Stimulated activated naive CD8-positive, alpha-beta T cell treated with anti-CD3 and anti-CD28 coated beads, Interleukin-15, amount 100 ng/mL, for 72 hours (primary cell): ENCODE results near the gene EFNA5.

Experiments used
- ATAC-seq: fragments of 150-1000 bp; cut with Tn5 transposase; 2 replicates; pipeline ENCODE4 v1.10.0; 2021; ENCODE audit warnings: mild to moderate bottlenecking, moderate library complexity
- DNase-seq, 2 donors: peaks; one replicate each; pipeline ENCODE4 v3.0.0; 2021 to 2022
- H3K27ac Mint-ChIP-seq, 2 donors: one replicate each; pipeline ENCODE4 v1.8.0; 2022; ENCODE audit warnings: mild to moderate bottlenecking in 2 of 2, mixed read lengths in 2 of 2, moderate library complexity in 2 of 2
- H3K27me3 Mint-ChIP-seq: one replicate; pipeline ENCODE4 v1.8.0; 2022; ENCODE audit warnings: mixed read lengths
- H3K4me1 Mint-ChIP-seq: one replicate; pipeline ENCODE4 v1.8.0; 2022; ENCODE audit warnings: mild to moderate bottlenecking, mixed read lengths
- H3K4me3 Mint-ChIP-seq, 2 donors: one replicate each; pipeline ENCODE4 v1.8.0; 2022; ENCODE audit warnings: mild to moderate bottlenecking in 2 of 2, mixed read lengths in 2 of 2, moderate library complexity in 1 of 2
- H3K9me3 Mint-ChIP-seq, 2 donors: one replicate each; pipeline ENCODE4 v1.8.0; 2022; ENCODE audit warnings: mixed read lengths in 2 of 2

Gene EFNA5

DNA sequence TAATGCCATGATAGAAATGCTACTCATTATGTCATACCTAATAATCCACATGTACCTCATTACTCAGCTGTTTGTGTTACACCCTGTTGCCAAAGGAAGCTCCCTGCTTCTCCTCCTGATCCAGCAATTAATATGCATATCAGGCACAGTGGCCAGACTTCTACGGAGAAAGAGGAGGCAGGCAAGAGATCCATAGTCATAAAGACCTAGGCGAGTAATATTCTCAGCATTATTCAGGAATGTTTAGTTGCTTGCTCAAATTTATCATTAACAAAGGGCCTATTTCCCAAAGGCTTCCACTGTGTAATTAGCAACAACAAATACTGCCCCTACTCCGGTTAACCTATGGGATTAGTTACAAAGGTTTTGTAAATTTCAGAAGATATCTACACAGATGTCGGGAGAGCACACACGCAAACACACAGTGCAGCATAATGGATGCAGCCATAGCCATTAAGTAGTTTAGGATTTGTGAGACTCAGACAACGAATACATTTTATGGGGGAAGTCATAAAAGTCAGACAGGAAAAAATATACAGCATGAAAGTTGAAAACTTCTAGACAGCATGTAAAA, 192.6 kb downstream of the EFNA5 start:
- H3K4me1 Mint-ChIP-seq: no peaks in the 10 kb centered on the region

DNA sequence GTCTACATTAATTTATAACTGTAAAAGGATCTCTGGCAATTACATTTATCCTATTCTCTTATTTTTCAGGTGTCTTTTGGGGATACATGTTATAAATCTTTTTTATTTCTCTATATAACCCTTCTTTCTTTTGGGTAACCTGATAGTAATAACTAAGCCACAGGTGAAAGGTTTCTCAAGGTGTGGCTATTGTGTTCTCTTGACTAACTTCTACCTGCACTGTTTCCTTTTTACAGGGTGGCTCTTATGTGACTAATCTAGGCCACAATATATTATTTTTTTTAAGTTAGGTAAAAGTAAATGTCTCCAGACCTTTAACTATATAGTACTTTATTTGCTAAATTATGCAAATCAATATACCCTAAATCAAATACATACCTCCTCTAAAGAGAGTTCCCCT, 193.2 kb downstream of the EFNA5 start:
- DNase-seq: no peak
- H3K27ac Mint-ChIP-seq: no peak overlapping the region
- H3K27me3 Mint-ChIP-seq: peaks cover 15% of the 10 kb centered on the region
- no peaks in the 10 kb centered on the region for H3K9me3 Mint-ChIP-seq
- no peaks in the 10 kb centered on the region for H3K4me1 Mint-ChIP-seq
- no peak for ATAC-seq
- no peak overlapping the region for H3K4me3 Mint-ChIP-seq

More for the DNA sequence above, 192.6 kb downstream of the EFNA5 start:
- no peak for ATAC-seq
- Mint-ChIP-seq H3K27ac (no peak overlapping the region), H3K27me3 (peaks cover 16% of the 10 kb centered on the region), H3K4me3 (no peak overlapping the region), H3K9me3 (no peaks in the 10 kb centered on the region)
- DNase-seq: no peak

DNA sequence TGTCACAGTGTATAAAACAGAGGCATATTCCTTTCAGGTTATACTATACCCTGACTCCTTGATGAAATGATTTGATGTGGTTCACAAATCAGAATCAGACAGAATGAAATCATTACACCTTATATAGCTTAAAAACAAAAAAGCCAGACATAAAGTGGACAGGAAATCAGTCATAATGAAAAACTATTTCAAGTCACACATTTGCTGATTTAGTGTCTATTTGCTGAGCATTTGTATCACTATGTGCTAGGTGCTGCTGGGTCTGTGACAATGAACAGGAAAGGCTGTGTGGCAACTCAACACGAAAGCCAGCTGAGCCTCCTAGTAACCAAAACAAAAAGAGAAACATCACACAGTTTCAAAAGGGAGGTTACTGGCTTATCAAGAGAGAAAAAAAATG, 194.0 kb downstream of the EFNA5 start:
- ATAC-seq: peak; percentile 87
- no peaks in the 10 kb centered on the region for H3K4me1 Mint-ChIP-seq
- peaks cover 15% of the 10 kb centered on the region for H3K27me3 Mint-ChIP-seq
- DNase-seq: peak in 1 of 2 donors; percentile 24
- H3K9me3 Mint-ChIP-seq: no peaks in the 10 kb centered on the region
- no peak overlapping the region for H3K27ac Mint-ChIP-seq
- no peak overlapping the region for H3K4me3 Mint-ChIP-seq

DNA sequence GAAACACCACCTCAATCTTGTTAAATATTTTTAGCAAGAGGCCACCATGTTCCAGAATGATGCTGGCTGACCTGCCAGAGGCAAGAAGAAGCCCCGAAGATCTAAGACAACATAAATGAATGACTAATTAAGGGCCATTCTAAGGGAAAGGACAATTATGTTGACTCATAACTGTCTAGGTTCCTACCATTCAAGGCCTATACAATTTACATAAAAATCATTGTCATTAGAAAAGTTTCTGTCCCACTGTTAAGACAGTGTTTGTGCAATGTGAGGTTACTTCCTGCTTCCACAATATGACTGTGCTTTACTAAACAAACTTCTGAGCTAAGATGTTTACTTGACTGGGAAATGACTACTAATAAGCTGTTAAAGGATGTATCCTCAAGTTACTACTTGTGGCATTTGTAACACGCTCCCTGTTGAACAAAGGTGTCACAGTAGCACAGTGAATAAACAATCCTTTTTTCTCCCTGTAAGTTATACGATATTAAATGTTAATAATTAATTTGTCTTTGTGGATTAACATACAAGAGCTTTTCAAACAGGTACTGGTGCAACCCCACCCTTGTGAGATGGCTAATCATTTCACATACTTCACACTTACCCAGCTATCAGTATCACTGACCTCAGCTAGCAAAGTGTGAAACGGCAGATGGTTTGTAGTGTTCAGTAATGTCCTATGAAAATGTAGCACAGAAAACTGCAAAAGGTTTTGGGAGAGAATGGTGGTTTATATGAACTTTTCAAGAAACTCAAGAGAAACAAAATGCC, 195.8 kb downstream of the EFNA5 start:
- ATAC-seq (peak; percentile 29), DNase-seq (no peak)
- Mint-ChIP-seq H3K4me3 (no peak overlapping the region), H3K4me1 (no peaks in the 10 kb centered on the region), H3K9me3 (no peaks in the 10 kb centered on the region), H3K27me3 (peaks cover 7% of the 10 kb centered on the region), H3K27ac (no peak overlapping the region)

DNA sequence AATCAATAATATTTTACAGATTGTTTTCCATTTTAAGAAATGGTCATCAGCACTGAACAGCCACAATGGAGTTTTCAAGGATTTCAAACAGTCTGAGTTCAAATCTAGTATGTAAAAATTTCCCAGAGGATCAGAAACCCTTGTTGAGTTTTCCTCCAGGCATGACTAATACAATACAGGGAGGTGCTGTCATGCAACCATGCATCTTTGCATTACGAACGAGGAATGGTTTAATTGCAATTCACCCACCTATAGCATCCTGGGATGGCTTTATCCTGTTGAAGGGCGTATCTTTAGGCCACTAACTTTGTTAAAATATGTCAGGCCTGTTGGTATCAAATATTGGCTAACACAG, 196.4 kb downstream of the EFNA5 start:
- ATAC-seq (no peak), DNase-seq (no peak)
- H3K27ac Mint-ChIP-seq: no peak overlapping the region
- H3K4me1 Mint-ChIP-seq: peaks cover 5% of the 10 kb centered on the region
- peaks cover 7% of the 10 kb centered on the region for H3K27me3 Mint-ChIP-seq
- no peaks in the 10 kb centered on the region for H3K9me3 Mint-ChIP-seq
- no peak overlapping the region for H3K4me3 Mint-ChIP-seq

DNA sequence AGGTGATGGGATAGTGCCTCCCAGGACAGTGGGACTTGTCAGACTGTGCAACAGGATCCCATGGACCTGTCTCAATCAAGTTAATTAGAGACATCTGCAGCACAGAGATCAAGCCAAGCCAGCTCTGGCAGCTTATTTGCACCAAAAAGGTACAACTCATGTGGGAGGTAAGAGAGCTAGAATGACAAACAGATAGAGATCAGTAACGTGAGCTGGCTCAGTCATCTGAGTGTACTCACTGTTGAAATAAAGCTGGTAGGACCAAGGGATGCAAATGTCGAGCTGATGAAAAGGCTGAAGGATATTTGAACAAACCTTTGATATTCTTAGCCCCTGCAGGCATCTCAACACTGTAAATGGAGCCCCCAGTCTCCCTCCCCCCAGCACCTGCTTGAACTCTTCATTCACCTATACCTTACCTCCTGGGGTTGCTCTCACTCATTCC, 198.1 kb downstream of the EFNA5 start:
- H3K9me3 Mint-ChIP-seq: no peaks in the 10 kb centered on the region
- peaks cover 7% of the 10 kb centered on the region for H3K27me3 Mint-ChIP-seq
- no peak for ATAC-seq
- H3K4me1 Mint-ChIP-seq: peaks cover 6% of the 10 kb centered on the region
- no peak overlapping the region for H3K27ac Mint-ChIP-seq
- H3K4me3 Mint-ChIP-seq: no peak overlapping the region
- no peak for DNase-seq

DNA sequence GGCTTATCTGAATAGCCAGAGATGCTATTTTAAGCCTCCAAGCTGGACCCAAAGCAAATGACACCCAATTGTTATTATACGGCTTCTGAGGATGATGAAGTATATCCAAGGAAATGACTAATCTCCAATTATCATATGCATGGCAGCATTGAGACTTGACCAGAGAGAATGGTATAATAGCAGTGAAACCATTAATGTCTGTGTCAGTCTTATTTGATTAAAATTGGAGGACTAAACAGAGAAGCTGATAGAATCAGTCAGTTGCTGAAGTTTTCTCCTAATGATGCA, 200.5 kb downstream of the EFNA5 start:
- Mint-ChIP-seq H3K27ac (no peak overlapping the region), H3K4me1 (peaks cover 6% of the 10 kb centered on the region), H3K4me3 (no peak overlapping the region), H3K9me3 (no peaks in the 10 kb centered on the region), H3K27me3 (peaks cover 7% of the 10 kb centered on the region)
- ATAC-seq (no peak), DNase-seq (no peak)

DNA sequence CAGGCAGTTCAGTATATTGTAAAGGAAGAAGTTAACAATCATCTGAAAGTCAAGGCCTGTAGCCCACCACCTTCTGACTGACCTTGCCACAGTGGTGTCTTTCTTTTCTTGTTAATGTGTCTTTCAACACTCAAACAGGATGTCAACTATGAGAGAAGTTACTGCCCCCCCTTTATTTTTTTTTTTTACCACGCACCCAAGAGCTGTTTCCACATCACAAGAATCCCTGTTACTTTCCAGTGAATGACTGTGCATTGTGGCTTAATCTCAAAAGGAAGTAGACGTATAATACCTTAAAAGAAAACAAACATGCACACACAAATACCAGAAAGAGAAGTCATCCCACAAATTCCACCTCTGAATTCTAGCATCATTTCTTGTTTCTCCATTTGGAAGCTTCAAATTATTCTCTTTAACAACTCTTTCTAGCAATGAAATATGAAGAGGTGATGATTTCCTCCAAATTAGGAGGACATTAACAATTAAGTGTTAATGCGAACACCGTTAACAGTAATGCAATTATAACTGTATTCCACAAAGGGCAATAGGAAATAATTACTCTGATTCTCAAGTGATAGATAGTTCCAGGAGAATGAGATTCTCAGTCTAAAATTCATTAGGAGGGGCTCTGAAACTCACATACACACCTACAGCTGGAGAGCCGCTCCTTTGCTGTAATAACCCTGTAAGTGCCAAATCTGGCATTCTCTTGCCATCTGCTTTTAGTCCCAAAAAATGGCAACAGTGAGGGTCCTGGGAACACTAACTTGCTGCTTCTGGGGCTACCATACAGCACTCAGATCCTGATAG, 201.0 kb downstream of the EFNA5 start:
- DNase-seq (no peak), ATAC-seq (no peak)
- Mint-ChIP-seq H3K4me3 (no peak overlapping the region), H3K9me3 (no peaks in the 10 kb centered on the region), H3K4me1 (peaks cover 11% of the 10 kb centered on the region), H3K27ac (no peak overlapping the region), H3K27me3 (peaks cover 7% of the 10 kb centered on the region)

DNA sequence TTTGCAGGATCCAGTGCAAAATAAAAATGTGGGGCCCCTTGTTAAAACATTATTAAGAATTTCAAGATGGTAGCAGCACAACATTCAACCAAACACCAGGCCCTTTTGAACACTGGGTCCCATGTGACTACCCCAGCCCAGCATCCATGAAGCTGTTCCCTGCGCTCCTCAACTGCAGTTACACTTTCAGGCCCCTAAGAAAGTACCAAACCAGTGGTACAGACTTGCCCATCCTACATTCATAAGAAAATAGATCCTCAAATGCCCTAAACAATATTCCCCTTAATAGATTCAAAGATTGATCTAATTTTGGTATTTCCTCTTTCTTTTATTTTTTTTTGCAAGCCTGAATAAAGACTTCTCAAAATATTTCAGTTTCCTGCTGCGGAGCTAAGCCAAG, 201.7 kb downstream of the EFNA5 start:
- ATAC-seq: no peak
- Mint-ChIP-seq H3K27me3 (peaks cover 7% of the 10 kb centered on the region), H3K27ac (no peak overlapping the region), H3K4me1 (peaks cover 16% of the 10 kb centered on the region), H3K4me3 (no peak overlapping the region), H3K9me3 (no peaks in the 10 kb centered on the region)
- DNase-seq: no peak

DNA sequence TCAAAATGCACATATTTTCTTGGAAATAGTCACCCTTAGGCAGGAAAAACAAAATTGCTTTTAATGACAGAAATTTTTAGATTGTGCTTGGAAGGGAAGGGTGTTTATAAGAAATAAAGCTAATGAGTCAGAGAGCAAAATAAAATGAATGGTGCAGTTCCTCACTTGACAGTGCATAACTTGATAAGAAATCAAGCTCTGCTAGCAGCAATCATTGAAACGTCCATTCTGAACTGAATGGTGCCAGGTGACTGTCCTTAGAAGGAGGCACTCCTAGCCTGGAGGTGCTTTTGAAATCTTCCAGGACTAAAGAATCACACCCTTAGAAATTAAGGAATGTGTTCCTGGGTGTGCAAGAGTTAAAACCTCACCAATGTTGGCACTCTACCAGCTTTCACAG, 202.5 kb downstream of the EFNA5 start:
- peaks cover 16% of the 10 kb centered on the region for H3K4me1 Mint-ChIP-seq
- DNase-seq (no peak), ATAC-seq (no peak)
- H3K4me3 Mint-ChIP-seq: no peak overlapping the region
- no peaks in the 10 kb centered on the region for H3K9me3 Mint-ChIP-seq
- H3K27ac Mint-ChIP-seq: no peak overlapping the region
- H3K27me3 Mint-ChIP-seq: peaks cover 7% of the 10 kb centered on the region

DNA sequence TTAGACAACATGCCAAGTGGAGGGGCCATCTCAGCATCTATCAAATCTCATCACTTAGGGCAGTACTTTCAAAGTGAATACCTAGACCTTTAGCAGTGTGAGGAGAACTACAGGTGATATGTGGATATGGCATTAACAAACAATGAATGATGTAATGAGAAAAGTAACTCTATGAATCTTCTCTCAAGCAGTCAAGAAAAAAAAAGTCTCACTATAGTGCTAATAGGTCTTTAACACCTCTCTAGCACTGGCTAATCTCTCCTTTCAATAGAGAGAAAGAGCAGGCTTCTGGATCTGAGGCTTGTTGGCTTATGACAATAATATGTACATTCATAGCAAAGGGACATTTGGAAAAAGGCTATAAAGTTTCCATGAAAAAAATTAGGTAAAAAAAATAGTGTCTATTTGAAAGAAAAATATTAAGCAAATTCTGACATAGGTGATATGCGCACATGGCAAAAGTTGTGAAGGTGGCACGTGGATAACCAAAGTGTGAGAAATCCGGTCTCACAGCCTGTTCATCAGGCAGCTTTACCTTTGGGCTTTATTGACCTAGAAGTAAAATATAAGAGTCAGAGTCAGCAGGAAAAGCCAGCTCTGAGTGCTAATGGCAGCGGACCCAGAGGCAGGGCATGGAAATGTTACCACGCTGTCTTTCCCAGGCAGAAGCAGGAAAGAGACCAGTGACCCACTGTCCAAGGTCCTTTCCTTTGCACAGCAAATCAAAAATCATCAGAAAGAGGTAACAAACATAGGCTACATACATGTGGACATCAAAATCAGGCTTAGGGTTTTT, 203.4 kb downstream of the EFNA5 start:
- peaks cover 16% of the 10 kb centered on the region for H3K4me1 Mint-ChIP-seq
- no peak for ATAC-seq

DNA sequence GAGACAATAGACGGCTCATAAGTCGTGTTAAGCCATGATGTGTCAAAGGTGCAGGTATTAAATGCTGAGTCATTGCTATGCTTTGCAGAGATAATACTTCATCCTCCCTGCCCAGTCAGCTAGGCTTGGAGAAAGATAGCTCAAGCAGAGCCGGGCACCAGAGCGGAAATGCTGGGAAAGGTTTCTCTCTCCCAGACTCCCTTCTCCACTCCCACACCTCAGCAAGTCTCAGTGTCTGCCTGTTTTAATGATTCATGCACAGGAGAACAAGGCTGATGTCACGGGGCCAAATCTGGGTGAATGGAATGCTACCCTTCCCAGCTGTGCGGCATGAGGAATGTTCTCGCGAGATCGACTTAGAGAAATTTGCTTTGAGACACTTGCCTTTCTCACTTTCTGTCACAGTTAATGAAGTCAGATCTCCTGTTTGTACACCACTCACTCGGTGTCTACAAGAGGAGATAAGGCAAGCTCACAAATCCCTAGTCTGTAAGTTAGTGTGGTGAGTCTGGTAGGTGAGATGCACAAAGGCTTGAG, 204.4 kb downstream of the EFNA5 start:
- H3K9me3 Mint-ChIP-seq: no peaks in the 10 kb centered on the region
- no peak overlapping the region for H3K27ac Mint-ChIP-seq
- ATAC-seq: no peak
- no peak for DNase-seq
- peaks cover 10% of the 10 kb centered on the region for H3K27me3 Mint-ChIP-seq
- peaks cover 16% of the 10 kb centered on the region for H3K4me1 Mint-ChIP-seq
- H3K4me3 Mint-ChIP-seq: no peak overlapping the region

More for the DNA sequence above, 203.4 kb downstream of the EFNA5 start:
- Mint-ChIP-seq H3K9me3 (no peaks in the 10 kb centered on the region), H3K27ac (no peak overlapping the region), H3K27me3 (peaks cover 7% of the 10 kb centered on the region), H3K4me3 (no peak overlapping the region)
- DNase-seq: no peak

DNA sequence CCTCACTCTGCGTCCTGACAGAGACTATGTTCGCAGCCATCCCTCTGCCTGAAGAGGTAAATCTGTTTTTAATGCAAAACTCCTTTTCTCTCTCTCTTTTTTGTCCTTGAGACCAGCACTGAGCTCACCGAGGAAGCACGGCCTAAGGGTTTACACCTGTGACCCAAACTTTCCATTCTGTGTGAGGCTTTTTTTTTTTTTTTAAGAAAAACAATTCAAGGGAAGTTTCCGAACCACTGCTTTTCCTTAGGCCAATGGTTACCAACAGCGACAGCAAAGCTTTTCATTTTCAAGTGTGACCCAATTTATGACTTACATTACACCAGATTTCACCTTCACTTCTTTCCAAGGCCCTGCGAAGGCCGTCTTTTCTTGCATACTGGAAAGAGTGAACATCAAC, 205.9 kb downstream of the EFNA5 start:
- Mint-ChIP-seq H3K4me1 (peaks cover 16% of the 10 kb centered on the region), H3K9me3 (no peaks in the 10 kb centered on the region), H3K4me3 (no peak overlapping the region), H3K27ac (no peak overlapping the region), H3K27me3 (peaks cover 16% of the 10 kb centered on the region)
- ATAC-seq (no peak), DNase-seq (no peak)

DNA sequence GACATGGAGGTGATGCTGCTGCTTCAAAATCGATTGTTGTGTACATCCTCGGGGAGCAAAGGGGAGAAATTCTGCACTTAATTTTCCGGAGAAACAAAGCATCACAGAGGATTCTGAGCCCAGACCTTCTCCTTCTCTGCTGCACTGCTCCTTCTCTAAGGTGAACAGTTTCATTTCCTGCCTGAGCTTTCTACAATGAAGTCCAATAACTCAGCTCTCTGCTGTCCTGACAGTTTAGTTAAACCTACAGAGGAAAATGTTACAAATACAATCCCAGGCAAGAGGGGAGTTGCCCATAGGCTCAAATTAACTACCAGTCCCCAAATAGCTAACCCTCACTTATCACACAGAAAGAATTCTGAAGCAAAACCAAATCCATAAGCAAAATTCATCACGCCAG, 206.3 kb downstream of the EFNA5 start:
- ATAC-seq: peak; percentile 35
- no peak overlapping the region for H3K27ac Mint-ChIP-seq
- no peak for DNase-seq
- no peaks in the 10 kb centered on the region for H3K9me3 Mint-ChIP-seq
- H3K27me3 Mint-ChIP-seq: peaks cover 20% of the 10 kb centered on the region
- peaks cover 12% of the 10 kb centered on the region for H3K4me1 Mint-ChIP-seq
- no peak overlapping the region for H3K4me3 Mint-ChIP-seq

DNA sequence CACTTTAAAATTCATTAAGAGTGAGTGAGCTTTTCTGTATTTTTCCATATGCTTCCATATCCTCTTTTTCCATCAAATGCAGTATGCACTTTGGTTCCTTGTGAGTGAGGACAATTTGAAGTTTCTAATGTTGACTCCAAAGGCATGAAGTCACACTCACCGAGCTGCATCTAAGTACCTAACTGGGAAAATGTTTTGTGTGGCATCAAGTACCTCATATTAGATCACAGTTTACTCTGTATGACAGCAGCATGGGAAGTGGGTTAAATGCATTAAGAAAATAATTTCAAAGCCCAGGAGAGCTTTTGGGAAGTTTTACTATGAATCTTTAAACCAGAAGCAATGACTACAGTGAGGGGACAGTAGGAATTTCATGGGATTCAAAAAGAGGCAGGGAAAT, 207.0 kb downstream of the EFNA5 start:
- H3K9me3 Mint-ChIP-seq: no peaks in the 10 kb centered on the region
- H3K27me3 Mint-ChIP-seq: peaks cover 24% of the 10 kb centered on the region
- no peak overlapping the region for H3K4me3 Mint-ChIP-seq
- peaks cover 10% of the 10 kb centered on the region for H3K4me1 Mint-ChIP-seq
- DNase-seq (no peak), ATAC-seq (no peak)
- H3K27ac Mint-ChIP-seq: no peak overlapping the region
